Middle frontal gyrus (tissue), 1 donor: ENCODE data around the gene ANAPC2.

ENCODE experiments used
- DNase-seq: peaks from one replicate; pipeline ENCODE4 v3.0.0-alpha.2; 2015; ENCODE audit warnings: low spot score; ENCODE audit errors: extremely low spot score

ANAPC2 gene

GRCh38 chr9:137216188-137216965 lies 28.0 kb upstream of the ANAPC2 start:
- DNase-seq, result no peak

- DNase-seq, result no peak
Observed at GRCh38 chr9:137215196-137215986, 27.0 kb upstream of the ANAPC2 start.

GRCh38 chr9:137214620-137215019 lies 26.3 kb upstream of the ANAPC2 start:
- no peak for DNase-seq

DNA sequence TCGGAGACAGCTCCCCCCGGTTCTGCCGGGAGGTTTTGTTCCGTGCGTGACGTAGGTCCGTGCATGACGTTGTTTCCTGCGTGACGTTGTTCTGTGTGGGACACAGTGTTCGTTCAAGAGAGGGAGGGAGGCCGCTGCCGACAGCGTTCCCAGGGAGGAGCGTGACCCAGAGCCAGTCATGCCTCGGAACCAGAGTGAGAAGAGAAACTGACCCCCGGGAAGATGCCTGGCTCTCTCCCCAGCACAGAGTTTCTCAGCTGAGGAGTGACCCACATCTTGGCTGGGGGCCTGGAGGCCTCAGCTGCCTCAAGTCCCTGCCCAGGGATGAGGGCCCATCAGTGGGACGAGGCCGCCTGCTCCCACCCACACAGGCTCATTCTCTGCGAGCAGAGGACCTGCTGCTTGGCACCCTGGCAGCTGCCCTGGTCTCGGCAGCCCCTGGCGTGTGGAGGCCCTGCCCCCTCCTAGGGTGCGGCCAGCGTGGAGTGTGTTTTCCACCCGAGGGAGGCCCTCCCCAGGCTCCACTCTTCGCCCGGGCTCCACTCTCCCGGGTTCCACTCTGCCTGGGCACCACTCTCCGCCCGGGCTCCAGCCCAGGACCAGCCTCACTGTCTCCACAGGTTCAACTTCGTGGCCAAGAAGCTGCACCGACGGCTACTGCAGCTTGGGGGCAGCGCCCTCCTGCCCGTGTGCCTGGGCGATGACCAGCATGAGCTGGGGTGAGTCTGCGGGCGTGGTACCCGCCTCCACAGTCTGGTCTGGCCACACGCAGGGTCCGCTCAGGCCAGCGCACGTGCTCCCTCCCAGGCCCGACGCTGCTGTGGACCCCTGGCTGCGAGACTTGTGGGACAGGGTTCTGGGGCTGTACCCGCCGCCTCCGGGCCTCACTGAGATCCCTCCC lies 25.1 kb upstream of the ANAPC2 start:
- no peak for DNase-seq

DNA sequence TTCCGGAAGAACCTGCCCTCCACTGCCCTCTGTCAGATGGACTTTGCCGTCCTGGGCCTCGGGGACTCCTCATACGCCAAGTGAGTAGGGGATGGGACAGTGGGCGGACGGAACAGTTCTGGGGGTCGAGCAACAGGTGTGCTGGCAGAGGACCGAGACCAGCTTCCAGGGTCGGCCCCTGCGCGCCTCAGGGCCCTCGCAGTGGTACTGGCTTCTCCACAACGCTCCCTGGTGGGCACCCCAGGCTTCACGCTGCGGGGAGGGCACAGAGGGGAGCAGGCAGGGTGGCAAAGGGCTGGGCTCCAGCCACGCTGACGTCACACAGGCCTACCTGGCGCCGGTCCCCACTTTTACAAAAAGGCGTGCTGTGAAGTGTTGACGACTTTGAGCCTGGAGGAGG lies 24.2 kb upstream of the ANAPC2 start:
- no peak for DNase-seq

GRCh38 chr9:137211532-137211931 lies 23.2 kb upstream of the ANAPC2 start:
- no peak for DNase-seq

DNA sequence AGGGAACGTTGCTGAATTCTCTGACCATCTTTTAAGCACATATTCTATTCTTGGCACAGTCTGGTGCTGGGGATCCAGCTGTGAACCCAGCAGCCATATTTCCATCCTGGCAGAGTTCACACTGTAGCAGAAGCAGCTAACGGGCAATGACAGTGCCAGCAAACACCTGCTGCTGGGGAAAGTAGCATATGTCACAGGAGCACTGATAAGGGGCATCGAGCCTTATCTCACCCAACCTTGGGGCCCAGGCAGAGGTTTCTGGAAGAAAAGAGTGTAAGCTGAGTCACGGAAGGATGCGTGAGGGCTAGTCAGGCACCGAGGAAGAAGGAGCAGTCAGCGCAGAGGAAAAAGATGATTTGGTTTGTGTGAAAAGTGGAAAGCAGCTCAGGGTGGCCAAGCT lies 18.2 kb upstream of the ANAPC2 start:
- no peak for DNase-seq

- peak; percentile 78 for DNase-seq
Observed at GRCh38 chr9:137205126-137206069, 17.0 kb upstream of the ANAPC2 start, which contains the start of the genes NDOR1 and TMEM203. Gene NDOR1, plus strand, starts transcription at chr9:137205700. Its CDS starts 78 bp downstream, at chr9:137205778. Gene TMEM203, minus strand, starts transcription at chr9:137205648. Its CDS starts 234 bp downstream, at chr9:137205414.

DNA sequence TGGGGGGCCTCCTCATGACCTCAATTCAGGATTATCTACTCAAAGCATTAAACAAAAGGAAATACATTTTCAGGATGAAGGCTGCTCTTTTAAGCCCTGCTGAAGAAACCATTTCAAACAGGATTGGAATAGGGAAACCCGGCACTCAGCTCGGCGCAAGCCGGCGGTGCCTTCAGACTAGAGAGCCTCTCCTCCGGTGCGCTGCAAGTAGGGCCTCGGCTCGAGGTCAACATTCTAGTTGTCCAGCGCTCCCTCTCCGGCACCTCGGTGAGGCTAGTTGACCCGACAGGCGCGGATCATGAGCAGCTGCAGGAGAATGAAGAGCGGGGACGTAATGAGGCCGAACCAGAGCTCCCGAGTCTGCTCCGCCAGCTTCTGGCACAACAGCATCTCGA lies 16.4 kb upstream of the ANAPC2 start:
- no peak for DNase-seq

- DNase-seq, result no peak
Observed at GRCh38 chr9:137202966-137203365, 14.6 kb upstream of the ANAPC2 start.

GRCh38 chr9:137201205-137201868 lies 13.0 kb upstream of the ANAPC2 start:
- DNase-seq, result no peak

- peak; percentile 98 for DNase-seq
Observed at GRCh38 chr9:137200311-137201204, 12.2 kb upstream of the ANAPC2 start, which contains the start of gene TPRN. Gene TPRN, minus strand, starts transcription at chr9:137200741. Its CDS starts 30 bp downstream, at chr9:137200711.

GRCh38 chr9:137199411-137200121 lies 11.2 kb upstream of the ANAPC2 start:
- no peak for DNase-seq

GRCh38 chr9:137198902-137199283 lies 10.5 kb upstream of the ANAPC2 start:
- DNase-seq, result no peak

DNA sequence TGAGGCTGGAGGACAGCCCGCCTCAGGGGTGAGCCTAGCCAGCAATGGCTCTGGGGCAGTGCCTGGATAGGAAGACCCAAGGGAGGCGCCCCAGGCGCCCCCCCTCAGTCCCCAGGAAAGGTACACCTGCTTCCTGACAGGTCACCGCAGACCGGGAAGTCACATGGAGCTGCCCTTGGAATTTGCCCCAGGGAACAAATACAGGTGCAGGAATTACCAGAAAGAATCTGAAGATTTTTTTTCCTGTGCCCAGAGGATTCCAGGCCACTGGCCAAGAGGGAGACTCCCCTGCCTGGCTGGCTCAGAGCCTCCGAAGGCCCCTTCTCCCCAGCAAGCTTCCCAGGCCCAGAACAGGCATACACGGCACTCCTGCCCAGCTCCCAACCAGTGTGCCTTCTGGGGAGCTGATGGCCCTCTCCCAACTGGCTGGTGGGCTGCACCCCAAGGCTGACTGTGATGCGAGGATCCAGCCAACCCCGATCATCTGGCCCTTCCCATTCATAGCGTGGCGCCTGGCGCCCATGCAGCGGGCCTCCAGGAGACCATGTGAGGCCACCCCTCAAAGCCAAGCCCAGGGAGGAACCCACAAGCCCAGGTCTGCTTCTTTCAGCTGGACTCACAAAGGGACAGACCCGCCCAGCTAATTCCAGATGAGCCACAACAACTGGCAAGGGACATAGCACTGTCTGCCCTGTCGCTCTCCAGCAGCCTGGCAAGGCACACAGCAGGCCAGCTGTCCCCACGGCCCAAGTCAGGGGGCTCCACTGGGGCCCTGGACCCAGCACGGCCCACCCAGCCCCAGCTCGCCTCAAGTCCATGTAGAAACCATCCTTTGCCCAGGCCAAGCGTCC lies 9.9 kb upstream of the ANAPC2 start:
- no peak for DNase-seq

DNA sequence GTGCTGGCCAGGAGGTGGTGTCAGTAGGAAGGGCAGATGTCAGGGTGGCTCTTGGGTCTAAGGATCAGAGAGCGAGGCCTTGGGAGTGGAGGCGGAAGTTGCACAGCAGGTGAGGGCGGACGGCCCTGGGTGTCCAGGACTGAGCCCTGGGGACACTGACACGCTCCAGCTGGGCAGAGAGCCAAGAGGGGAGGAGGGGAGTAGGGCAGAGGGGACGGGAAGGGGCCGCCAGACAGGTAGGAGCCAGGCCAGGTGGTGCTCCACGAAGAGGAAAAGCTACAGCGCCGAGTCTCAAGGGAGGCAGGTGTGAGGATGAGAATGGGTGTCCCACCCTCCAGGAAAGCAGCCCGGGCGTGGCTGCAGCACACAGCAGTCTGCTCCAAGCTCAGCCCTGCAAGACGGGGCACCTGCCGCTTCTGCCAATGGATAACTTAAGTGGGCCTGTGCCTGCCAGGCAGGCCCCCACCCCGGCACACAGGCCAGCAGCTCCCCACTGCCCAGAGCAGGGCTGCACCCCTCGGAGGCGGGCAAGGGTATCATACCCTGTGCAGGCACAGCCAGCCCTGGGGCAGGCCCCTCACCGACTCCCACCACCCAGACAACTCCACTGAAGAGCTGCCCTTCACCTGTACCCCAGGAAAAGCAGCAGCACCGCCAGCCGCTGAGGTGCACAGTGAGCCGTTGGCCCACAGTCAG lies 7.3 kb upstream of the ANAPC2 start:
- DNase-seq, result no peak
